Gastroesophageal sphincter (tissue), 4 donors: ENCODE measurements around the gene SMARCA2. TPM values are rescaled to one million over a fixed set of nuclear protein-coding genes. Genes with fewer than 3 reads are reported as not detected.

Experiments
- ATAC-seq: fragments of 150-250 bp; one replicate; pipeline ENCODE4 v1.9.1; 2016; ENCODE audit warnings: mild to moderate bottlenecking, moderate library complexity
- H3K27ac ChIP-seq, 4 donors: fragments of 200-600 bp; sonication (generic) in 3 of 4; 1 replicate in 3 of 4; 2 replicates in 1 of 4; pipeline ENCODE4 v1.5.1; 2016 to 2019
- H3K27me3 ChIP-seq: fragments of 200-600 bp; sonication (generic); one replicate; pipeline ENCODE4 v1.5.1; 2019
- H3K36me3 ChIP-seq, 2 donors: fragments of 200-600 bp; sonication (generic); one replicate each; pipeline ENCODE4 v1.5.1; 2019; ENCODE audit warnings: control low read depth in 1 of 2
- H3K4me1 ChIP-seq, 3 donors: fragments of 200-600 bp; sonication (generic); 1 replicate in 2 of 3; 2 replicates in 1 of 3; pipeline ENCODE4 v1.5.1; 2016 to 2019; ENCODE audit warnings: control low read depth in 2 of 3
- H3K4me3 ChIP-seq, 2 donors: fragments of 200-600 bp; sonication (generic); one replicate each; pipeline ENCODE4 v1.5.1; 2019; ENCODE audit warnings: mild to moderate bottlenecking in 1 of 2, moderate library complexity in 1 of 2
- H3K9me3 ChIP-seq, 3 donors: fragments of 200-600 bp; sonication (generic); one replicate each; pipeline ENCODE4 v1.5.1; 2017 to 2019; ENCODE audit warnings: control low read depth in 2 of 3
- EP300 ChIP-seq: sonication (generic); formaldehyde crosslinking; IDR thresholded peaks from one replicate; pipeline ENCODE4 v1.6.1; 2017; ENCODE audit warnings: antibody characterized with exemption, mild to moderate bottlenecking
- POLR2A ChIP-seq, 2 donors: fragments of 450-650 bp; IDR thresholded peaks; one replicate each; pipeline ENCODE4 v1.6.1; 2017; ENCODE audit warnings: antibody characterized with exemption in 2 of 2, mild to moderate bottlenecking in 2 of 2, moderate library complexity in 1 of 2
- POLR2AphosphoS5 ChIP-seq: sonication (generic); formaldehyde crosslinking; IDR thresholded peaks from one replicate; pipeline ENCODE4 v1.6.1; 2017; ENCODE audit warnings: antibody characterized with exemption
- WGBS, 2 donors: methylation state at CpG; one replicate each; pipeline ENCODE4 v1.1.5; 2018; ENCODE audit warnings: low coverage in 1 of 2; 5-methylcytosine and 5-hydroxymethylcytosine counted together
- total RNA-seq, 4 donors: library from RNA; depleted of rRNA; stranded (reverse); fragments of >200 nt; gene quantifications; one replicate each; pipeline ENCODE4 v1.1.0, GENCODE V29; 2016
- TF ChIP-seq, protein P1 (sequence below), 4 experiments: fragments of 200-600 bp in 2 of 4; fragments of 450-650 bp in 2 of 4; sonication (generic) in 1 of 4; IDR thresholded peaks; one replicate each; pipeline ENCODE4 v1.5.1; 2017 to 2019; ENCODE audit warnings: antibody characterized with exemption in 4 of 4, mild to moderate bottlenecking in 2 of 4, moderate library complexity in 2 of 4

Gene SMARCA2
- total RNA-seq, 4 donors from 2014 or later, result 90.5 to 133 (median 98.5) TPM

GRCh38 chr9:2012347-2012746 lies 2.8 kb upstream of the SMARCA2 start:
- Histone ChIP-seq H3K27me3 (no peaks in the 10 kb centered on the region), H3K27ac (no peak overlapping the region), H3K36me3 (no peaks in the 10 kb centered on the region), H3K4me1 (peaks cover 0 to 13% (median 0%) of the 10 kb centered on the region in 3 donors), H3K9me3 (no peaks in the 10 kb centered on the region), H3K4me3 (no peak overlapping the region)
- WGBS, 2 donors, result 94 to 97% methylated on average over 3 to 4 of the region's 4 CpGs
- TF ChIP-seq EP300 (no peak), POLR2AphosphoS5 (no peak), POLR2A (IDR thresholded peaks at IDR 0.05) (no peak)
- TF ChIP-seq, protein P1, sequence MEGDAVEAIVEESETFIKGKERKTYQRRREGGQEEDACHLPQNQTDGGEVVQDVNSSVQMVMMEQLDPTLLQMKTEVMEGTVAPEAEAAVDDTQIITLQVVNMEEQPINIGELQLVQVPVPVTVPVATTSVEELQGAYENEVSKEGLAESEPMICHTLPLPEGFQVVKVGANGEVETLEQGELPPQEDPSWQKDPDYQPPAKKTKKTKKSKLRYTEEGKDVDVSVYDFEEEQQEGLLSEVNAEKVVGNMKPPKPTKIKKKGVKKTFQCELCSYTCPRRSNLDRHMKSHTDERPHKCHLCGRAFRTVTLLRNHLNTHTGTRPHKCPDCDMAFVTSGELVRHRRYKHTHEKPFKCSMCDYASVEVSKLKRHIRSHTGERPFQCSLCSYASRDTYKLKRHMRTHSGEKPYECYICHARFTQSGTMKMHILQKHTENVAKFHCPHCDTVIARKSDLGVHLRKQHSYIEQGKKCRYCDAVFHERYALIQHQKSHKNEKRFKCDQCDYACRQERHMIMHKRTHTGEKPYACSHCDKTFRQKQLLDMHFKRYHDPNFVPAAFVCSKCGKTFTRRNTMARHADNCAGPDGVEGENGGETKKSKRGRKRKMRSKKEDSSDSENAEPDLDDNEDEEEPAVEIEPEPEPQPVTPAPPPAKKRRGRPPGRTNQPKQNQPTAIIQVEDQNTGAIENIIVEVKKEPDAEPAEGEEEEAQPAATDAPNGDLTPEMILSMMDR (IDR thresholded peaks at IDR 0.05), result no peak
- ATAC-seq, result no peak

DNA sequence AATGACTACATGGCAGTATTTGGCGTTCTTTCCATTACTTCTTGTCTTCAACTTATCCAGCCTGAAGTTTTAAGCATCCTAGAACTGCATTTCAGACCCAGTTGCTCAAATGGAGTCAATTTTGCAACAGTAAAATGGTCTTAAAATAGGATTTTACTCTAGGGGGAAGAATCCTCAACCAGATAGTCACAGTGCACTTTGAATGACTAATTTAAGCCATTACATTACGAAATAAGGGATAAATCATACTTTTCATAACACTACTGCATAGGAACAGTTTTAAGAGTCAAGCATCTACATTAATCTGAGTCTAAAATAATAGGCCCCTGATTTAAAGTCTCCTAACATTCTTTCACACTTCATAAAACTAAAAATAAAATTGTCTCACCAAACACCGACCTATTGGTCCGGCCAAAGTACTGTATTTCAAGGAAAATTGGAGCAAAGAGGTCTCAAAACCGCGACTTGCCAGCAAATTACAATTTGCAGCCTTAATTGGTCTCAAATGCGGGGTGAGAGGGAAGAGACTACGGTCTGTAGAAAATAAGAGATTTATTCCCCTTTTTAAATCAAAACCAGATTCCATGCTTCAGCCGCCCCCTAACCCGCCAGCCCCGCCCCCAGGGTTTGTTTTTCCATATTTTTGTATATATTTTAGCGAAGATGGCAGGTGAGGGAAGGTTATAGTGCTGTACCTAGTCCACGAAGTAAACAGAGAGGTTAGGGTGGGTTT lies 1.2 kb upstream of the SMARCA2 start:
- H3K9me3 ChIP-seq, result no peaks in the 10 kb centered on the region
- H3K27me3 ChIP-seq, result no peaks in the 10 kb centered on the region
- H3K27ac ChIP-seq, result peak overlapping the region; percentile 58 to 100 (median 98)
- H3K4me1 ChIP-seq, result peaks cover 0 to 23% (median 5%) of the 10 kb centered on the region in 3 donors
- ATAC-seq, result no peak
- peak overlapping the region; percentile 58 to 96 for H3K4me3 ChIP-seq
- TF ChIP-seq, protein P1 (IDR thresholded peaks at IDR 0.05), result peak in 1 of 4 experiments; percentile 8
- TF ChIP-seq POLR2AphosphoS5 (peak; percentile 74), EP300 (no peak)
- WGBS, 2 donors, result 7 to 17% methylated on average over 12 to 13 of the region's 13 CpGs
- no peaks in the 10 kb centered on the region for H3K36me3 ChIP-seq

- peaks cover 2 to 41% (median 17%) of the 10 kb centered on the region in 3 donors for H3K4me1 ChIP-seq
- H3K9me3 ChIP-seq, result no peaks in the 10 kb centered on the region
- ATAC-seq, result no peak
- WGBS, 2 donors, result 0 to 1% methylated on average over 4 to 21 of the region's 59 CpGs
- no peaks in the 10 kb centered on the region for H3K36me3 ChIP-seq
- TF ChIP-seq POLR2AphosphoS5 (peak; percentile 39), POLR2A (IDR thresholded peaks at IDR 0.05) (no peak), EP300 (no peak)
- TF ChIP-seq, protein P1 (IDR thresholded peaks at IDR 0.05), result no peak
- no peaks in the 10 kb centered on the region for H3K27me3 ChIP-seq
- H3K4me3 ChIP-seq, result peak overlapping the region; percentile 58 to 96
- H3K27ac ChIP-seq, result peak overlapping the region; percentile 92 to 100 (median 98)
Measured at GRCh38 chr9:2015581-2016407, 647 bp downstream of the SMARCA2 start.

- 0% methylated on average over 7 to 14 of the region's 85 CpGs for WGBS, 2 donors
- ATAC-seq, result peak; percentile 52
- TF ChIP-seq, protein P1 (IDR thresholded peaks at IDR 0.05), result peak in 2 of 4 experiments; percentile 10 to 41
- peak; percentile 70 to 86 for TF ChIP-seq POLR2A (IDR thresholded peaks at IDR 0.05)
- peak; percentile 93 for TF ChIP-seq POLR2AphosphoS5
- TF ChIP-seq EP300, result no peak
- Histone ChIP-seq H3K27me3 (no peaks in the 10 kb centered on the region), H3K27ac (peak overlapping the region; percentile 92 to 100 (median 98)), H3K4me1 (peaks cover 2 to 50% (median 17%) of the 10 kb centered on the region in 3 donors), H3K9me3 (no peaks in the 10 kb centered on the region), H3K36me3 (no peaks in the 10 kb centered on the region), H3K4me3 (peak overlapping the region; percentile 58 to 96)
Measured at GRCh38 chr9:2016408-2017330, 1.5 kb downstream of the SMARCA2 start.
